Raji (cell line): ENCODE measurements around the gene CPPED1.

Source experiments
- POLR2A ChIP-seq: IDR thresholded peaks from 2 replicates; pipeline ENCODE4 v1.6.1; 2011; ENCODE audit warnings: low read depth, low read length, control low read depth; ENCODE audit not compliant: insufficient read depth

CPPED1 gene

DNA sequence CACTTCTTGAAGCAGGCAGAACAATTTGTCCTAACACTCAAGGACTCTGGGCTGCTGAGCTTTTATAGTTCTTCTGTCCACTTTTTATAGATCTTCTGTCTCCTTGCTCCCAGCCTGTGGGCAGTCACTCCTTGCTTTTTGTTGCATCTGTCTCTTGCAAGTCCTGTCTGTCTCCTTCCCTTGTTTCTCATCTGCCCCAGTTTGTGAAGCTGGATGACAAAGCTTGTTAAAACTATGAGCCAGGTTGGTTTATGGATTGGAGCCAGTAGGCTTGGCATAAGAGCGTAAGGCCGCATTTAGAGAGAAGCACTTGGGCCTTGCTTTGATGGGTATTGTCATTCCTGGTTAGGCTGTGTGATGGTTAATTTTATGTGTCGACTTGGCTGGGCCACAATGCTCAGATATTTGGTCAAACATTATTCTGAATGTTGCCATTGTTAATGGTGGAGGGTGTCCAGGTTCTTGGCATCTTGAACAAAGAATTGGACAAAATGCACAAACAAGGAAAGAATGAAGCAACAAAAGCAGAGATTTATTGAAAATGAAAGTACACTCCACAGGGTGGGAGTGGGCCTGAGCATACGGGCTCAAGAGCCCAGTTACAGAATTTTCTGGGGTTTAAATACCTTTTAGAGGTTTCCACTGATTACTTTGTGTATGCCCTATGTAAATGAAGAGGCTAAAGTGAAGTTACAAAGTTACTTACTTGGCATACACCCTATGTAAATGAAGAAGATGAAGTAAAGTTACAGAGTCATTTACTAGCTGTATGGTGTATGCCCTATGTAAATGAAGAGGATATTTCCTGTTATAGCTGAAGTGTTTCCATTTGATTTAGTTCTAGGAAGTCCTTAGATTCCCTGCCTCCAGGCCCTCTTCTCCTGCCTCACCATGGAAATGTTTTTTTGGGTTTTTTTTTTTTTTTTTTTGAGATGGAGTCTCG is 8.0 kb upstream of the CPPED1 start:
- TF ChIP-seq POLR2A: no peak

DNA sequence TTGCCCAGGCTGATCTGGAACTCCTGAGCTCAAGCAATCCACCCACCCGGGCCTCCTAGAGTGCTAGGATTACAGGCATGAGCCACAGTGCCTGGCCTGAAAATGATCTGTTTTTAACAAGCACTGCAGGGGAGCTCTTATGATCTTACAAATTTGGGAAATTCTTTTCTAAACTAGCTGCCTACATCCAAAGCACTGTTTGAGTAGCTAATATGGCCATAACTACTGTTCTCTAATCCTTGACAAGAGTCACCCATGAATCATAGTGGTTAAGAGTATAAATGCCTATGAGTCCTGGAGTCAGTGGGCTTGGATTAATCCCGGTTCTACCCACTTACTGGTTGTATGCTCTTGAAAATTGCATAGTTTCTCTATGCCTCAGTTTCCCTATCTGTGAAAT is 1.4 kb upstream of the CPPED1 start:
- TF ChIP-seq POLR2A: no peak

DNA sequence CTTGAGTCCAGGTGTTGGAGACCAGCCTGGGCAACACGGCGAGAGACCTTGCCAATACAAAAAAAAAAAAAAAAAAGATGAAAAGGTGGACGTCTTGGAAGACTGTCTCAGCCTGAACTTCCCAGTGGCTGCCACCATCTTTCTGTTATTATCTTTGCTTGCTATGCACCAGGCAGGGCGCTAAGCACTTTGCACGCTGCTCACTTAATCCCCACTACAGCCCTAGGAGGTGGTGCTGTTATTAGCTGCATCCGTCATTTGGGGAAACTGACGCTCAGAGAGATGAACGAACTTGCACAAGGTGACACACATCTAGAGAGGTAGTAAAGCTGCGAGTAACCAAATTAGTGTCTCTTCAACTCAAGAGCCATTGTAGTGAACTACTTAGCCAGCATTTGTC is 708 bp upstream of the CPPED1 start:
- TF ChIP-seq POLR2A: no peak

GRCh38 chr16:12802661-12803060 is 1.0 kb downstream of the CPPED1 start:
- TF ChIP-seq POLR2A: no peak

DNA sequence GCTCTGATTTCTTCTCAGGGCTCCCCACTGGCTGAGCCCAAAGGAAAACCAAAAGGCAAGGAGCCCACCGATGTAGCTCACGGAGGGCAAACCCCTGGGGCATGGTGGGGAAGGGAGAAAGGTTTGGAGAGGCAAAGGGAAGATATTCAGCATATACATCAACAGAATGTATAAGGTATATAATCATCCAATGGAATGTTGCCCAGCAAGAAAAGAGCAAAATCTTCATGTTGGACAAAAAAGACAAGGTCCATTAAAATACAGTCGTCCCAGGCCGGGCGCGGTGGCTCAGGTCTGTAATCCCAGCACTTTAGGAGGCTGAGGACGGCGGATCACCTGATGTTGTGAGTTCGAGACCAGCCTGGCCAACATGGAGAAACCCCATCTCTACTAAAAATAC is 1.6 kb downstream of the CPPED1 start:
- no peak for TF ChIP-seq POLR2A

- TF ChIP-seq POLR2A: no peak
Measured at GRCh38 chr16:12801511-12802042, 2.1 kb downstream of the CPPED1 start.

- TF ChIP-seq POLR2A: no peak
Measured at GRCh38 chr16:12800817-12801216, 2.9 kb downstream of the CPPED1 start.

DNA sequence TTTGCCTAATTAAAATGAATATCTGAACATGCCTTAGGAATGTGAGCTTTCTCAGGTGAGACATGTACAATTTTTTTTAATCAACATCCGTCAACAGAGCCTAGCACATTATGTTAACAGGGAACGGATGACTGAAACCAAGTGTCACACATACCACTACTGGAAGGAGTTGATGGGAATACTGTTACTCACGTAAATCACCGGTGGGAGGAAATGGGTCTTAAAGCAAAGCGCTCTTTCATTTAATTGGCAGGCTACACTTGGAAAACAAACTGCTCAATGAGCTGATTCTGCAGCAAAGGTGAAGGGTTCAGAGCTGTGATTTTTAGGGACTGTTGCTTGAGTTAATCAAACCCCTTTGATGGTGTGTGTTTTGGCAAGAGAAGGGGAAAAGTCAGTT is 4.8 kb downstream of the CPPED1 start:
- no peak for TF ChIP-seq POLR2A

DNA sequence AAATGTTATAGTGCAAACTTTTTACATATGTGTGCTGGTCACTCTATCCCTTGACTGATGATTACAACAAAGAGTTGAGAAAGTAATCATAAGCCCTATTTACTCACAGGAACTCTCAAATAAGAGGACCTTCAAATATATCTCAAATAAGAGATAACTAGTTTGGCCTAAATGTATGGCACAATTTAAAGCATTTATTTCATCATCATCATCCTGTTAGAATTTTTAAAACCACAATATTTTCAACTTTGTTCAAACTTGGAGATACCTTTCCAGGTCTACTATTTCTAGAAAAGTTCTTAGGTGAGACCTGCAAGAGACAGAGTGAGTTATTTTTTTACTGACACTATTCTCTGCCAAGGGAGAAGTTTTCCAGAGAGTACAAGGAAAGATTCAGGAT is 5.5 kb downstream of the CPPED1 start:
- no peak for TF ChIP-seq POLR2A

GRCh38 chr16:12796498-12796897 is 7.2 kb downstream of the CPPED1 start:
- TF ChIP-seq POLR2A: no peak

- TF ChIP-seq POLR2A: no peak
Measured at GRCh38 chr16:12794486-12795387, 8.9 kb downstream of the CPPED1 start.

GRCh38 chr16:12793865-12794240 is 9.8 kb downstream of the CPPED1 start:
- no peak for TF ChIP-seq POLR2A

DNA sequence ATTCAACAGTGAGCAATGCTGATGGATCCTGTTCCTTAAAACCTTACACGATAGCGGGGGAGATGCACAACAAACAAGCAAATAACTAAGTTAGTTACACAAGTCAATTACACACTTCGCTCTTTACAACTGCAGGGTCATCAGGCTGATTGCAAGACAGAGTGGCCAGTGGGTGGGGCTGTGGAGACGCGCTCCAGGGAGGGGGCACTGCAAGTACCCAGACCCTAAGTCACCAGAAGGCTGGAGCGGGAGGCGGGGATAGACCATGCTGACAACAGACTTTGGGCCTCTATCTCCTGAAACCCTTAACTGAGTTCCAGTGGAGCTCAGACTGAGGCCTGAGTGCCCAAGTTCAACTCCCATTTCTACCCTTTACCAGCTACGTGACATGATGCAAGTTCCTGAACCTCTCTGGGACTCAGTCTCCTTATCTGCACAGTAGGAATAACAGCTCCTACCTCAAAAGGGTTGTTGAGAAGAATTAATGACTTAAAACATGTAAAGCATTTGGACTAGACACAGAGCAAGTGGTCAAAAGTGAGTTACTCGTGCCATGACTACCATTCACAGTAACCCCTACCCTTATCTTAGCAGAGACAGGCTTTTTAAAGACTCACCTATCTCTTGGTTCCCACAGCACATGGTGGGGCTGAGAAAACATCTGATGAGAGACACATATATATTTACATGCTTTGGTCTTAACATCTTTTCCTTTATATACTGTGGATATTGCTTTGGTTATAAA is 10.4 kb downstream of the CPPED1 start:
- TF ChIP-seq POLR2A: no peak

- no peak for TF ChIP-seq POLR2A
Measured at GRCh38 chr16:12791340-12791739, 12.3 kb downstream of the CPPED1 start.

DNA sequence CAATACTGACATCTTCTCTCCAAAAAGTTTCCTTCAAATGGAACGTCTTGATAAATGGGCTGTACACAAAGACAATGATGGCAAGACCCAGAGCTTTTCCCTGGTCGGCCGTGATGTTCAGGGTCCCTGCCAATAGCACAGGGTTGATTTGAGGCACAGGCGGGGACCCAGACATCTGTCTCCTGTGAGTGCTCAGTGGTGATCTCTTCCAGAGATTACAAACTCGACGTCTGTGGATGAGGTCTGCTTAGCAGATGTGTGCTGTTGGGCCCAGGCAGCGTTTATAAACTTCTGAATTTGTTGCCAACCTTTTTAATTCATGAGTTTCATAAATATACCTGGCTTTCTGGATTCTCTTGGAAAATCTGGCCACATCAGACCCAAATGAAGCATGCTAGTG is 14.9 kb downstream of the CPPED1 start:
- TF ChIP-seq POLR2A: no peak
